Neural progenitor cell (in vitro differentiated cells): ENCODE measurements around the gene AGRP.

Experiments
- EZH2 ChIP-seq: fragments of 200-600 bp; sonication (generic); IDR thresholded peaks from 2 replicates; pipeline ENCODE4 v1.6.1; 2017; ENCODE audit warnings: antibody characterized with exemption, mild to moderate bottlenecking, moderate library complexity
- EZH2phosphoT487 ChIP-seq: fragments of 200-600 bp; sonication (generic); IDR thresholded peaks from 2 replicates; pipeline ENCODE4 v1.6.1; 2017; ENCODE audit warnings: antibody characterized with exemption
- TF ChIP-seq, protein P1 (sequence below): fragments of 200-600 bp; sonication (generic); IDR thresholded peaks from 2 replicates; pipeline ENCODE4 v1.5.1; 2017; ENCODE audit warnings: antibody characterized with exemption, mild to moderate bottlenecking

DNA sequence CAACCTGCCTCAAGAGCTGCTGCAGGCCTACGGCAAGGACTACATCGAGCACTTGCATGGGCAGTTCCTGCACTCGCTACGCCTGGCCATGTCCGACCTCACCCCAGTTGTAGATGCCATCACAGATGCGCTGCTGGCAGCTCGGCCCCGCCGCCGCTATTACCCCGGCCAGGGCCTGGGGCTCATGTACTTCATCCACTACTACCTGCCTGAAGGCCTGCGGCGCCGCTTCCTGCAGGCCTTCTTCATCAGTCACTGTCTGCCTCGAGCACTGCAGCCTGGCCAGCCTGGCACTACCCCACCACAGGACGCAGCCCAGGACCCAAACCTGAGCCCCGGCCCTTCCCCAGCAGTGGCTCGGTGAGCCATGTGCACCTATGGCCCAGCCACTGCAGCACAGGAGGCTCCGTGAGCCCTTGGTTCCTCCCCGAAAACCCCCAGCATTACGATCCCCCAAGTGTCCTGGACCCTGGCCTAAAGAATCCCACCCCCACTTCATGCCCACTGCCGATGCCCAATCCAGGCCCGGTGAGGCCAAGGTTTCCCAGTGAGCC, 46.6 kb downstream of the AGRP start:
- TF ChIP-seq, protein P1, sequence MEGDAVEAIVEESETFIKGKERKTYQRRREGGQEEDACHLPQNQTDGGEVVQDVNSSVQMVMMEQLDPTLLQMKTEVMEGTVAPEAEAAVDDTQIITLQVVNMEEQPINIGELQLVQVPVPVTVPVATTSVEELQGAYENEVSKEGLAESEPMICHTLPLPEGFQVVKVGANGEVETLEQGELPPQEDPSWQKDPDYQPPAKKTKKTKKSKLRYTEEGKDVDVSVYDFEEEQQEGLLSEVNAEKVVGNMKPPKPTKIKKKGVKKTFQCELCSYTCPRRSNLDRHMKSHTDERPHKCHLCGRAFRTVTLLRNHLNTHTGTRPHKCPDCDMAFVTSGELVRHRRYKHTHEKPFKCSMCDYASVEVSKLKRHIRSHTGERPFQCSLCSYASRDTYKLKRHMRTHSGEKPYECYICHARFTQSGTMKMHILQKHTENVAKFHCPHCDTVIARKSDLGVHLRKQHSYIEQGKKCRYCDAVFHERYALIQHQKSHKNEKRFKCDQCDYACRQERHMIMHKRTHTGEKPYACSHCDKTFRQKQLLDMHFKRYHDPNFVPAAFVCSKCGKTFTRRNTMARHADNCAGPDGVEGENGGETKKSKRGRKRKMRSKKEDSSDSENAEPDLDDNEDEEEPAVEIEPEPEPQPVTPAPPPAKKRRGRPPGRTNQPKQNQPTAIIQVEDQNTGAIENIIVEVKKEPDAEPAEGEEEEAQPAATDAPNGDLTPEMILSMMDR, result no peak
- TF ChIP-seq EZH2 (no peak), EZH2phosphoT487 (no peak)
